K562 (cell line): Measurements from ENCODE around the gene HBEGF. TPM values are rescaled to one million over a fixed set of nuclear protein-coding genes. Genes with fewer than 3 reads are reported as not detected.

Experiments
- ARID1B ChIP-seq: fragments of 450-650 bp; IDR thresholded peaks from 2 replicates; pipeline ENCODE4 v1.6.1; 2016; ENCODE audit warnings: antibody characterized with exemption, mild to moderate bottlenecking, inconsistent platforms
- CEBPG ChIP-seq, 3 experiments: fragments of 200-800 bp in 1 of 3; sonication (Bioruptor generic) in 1 of 3; sonication (generic) in 1 of 3; formaldehyde crosslinking in 1 of 3; IDR thresholded peaks in 2 of 3; conservative IDR thresholded peaks in 1 of 3; 2 replicates each; pipeline versions ENCODE4 v1.6.1 to v1.8.0; 2016 to 2022; ENCODE audit warnings: missing compliant biosample characterization in 2 of 3, missing genetic modification characterization in 2 of 3, mild to moderate bottlenecking in 1 of 3, missing genetic modification reagents in 1 of 3
- EGR1 ChIP-seq: fragments of 450-650 bp; conservative IDR thresholded peaks from 2 replicates; pipeline ENCODE4 v1.6.1; 2017; ENCODE audit warnings: mild to moderate bottlenecking
- MCM2 ChIP-seq: fragments of 450-650 bp; IDR thresholded peaks from 2 replicates; pipeline ENCODE4 v1.6.1; 2017; ENCODE audit warnings: low read depth, mild to moderate bottlenecking
- PHF20 ChIP-seq: fragments of 450-650 bp; IDR thresholded peaks from 2 replicates; pipeline ENCODE4 v1.6.1; 2018; ENCODE audit not compliant: partially characterized antibody
- RBM15 ChIP-seq: fragments of 200-400 bp; formaldehyde crosslinking; IDR thresholded peaks from 2 replicates; pipeline ENCODE4 v1.6.1; 2018; ENCODE audit warnings: mild to moderate bottlenecking, low read length, moderate library complexity; ENCODE audit not compliant: insufficient read depth
- RNF2 ChIP-seq: sonication (generic); IDR thresholded peaks from 2 replicates; pipeline ENCODE4 v1.6.1; 2016
- THRAP3 ChIP-seq: fragments of 450-650 bp; IDR thresholded peaks from 2 replicates; pipeline ENCODE4 v1.6.1; 2016; ENCODE audit warnings: mild to moderate bottlenecking, inconsistent platforms, borderline replicate concordance
- ZNF408 ChIP-seq: fragments of 250-450 bp; sonication (Bioruptor Pico); IDR thresholded peaks from 2 replicates; pipeline ENCODE4 v1.4.0; 2020; ENCODE audit warnings: low read depth, mild to moderate bottlenecking, moderate library complexity
- ZNF431 ChIP-seq: sonication (generic); formaldehyde crosslinking; IDR thresholded peaks from 2 replicates; pipeline ENCODE4 v1.8.0; 2022; ENCODE audit warnings: mild to moderate bottlenecking, missing genetic modification reagents
- ZNF507 ChIP-seq: conservative IDR thresholded peaks from 2 replicates; pipeline ENCODE4 v1.6.1; 2017; ENCODE audit warnings: missing genetic modification characterization, missing compliant biosample characterization
- polyA plus RNA-seq, 8 experiments: library from polyadenylated mRNA; depleted of rRNA in 4 of 8; stranded (reverse) in 5 of 8; unstranded in 3 of 8; fragments of >200 nt; fragmentation: Nextera tagmentation in 2 of 8; fragmentation: Illumina TruSeq in 1 of 8; extraction: Ambion mirVana in 2 of 8; extraction: Trizol in 1 of 8; gene quantifications; 2 replicates each; pipeline versions ENCODE4 v1.2.1 to v1.2.3, GENCODE V29; 2011 to 2014; ENCODE audit warnings: inconsistent platforms in 1 of 8, missing spikeins in 1 of 8
- total RNA-seq, 7 experiments: library from RNA; depleted of rRNA in 6 of 7; stranded (reverse); fragments of >200 nt in 6 of 7; fragmentation: Illumina TruSeq in 2 of 7; extraction: Trizol in 2 of 7; gene quantifications; 2 replicates each; pipeline versions ENCODE4 v1.2.1 to v1.2.3, GENCODE V29; 2011 to 2021; ENCODE audit warnings: low replicate concordance in 1 of 7
- TF ChIP-seq, protein P1 (sequence below): IDR thresholded peaks from 2 replicates; pipeline ENCODE4 v1.6.1; 2011; ENCODE audit warnings: borderline replicate concordance, low read depth, mild to moderate bottlenecking, moderate library complexity, low read length; ENCODE audit not compliant: insufficient read depth, poor library complexity, severe bottlenecking
- TF ChIP-seq, protein P2 (sequence below): sonication (generic); formaldehyde crosslinking; IDR thresholded peaks from 2 replicates; pipeline ENCODE4 v1.8.1; 2023; ENCODE audit warnings: mild to moderate bottlenecking, missing genetic modification reagents
- TF ChIP-seq, protein P3 (sequence below): fragments of 250-450 bp; sonication (Bioruptor Pico); IDR thresholded peaks from 2 replicates; pipeline ENCODE4 v1.8.0; 2022; ENCODE audit warnings: inconsistent platforms, mild to moderate bottlenecking, moderate library complexity, borderline replicate concordance
- TF ChIP-seq, protein P4 (sequence below): IDR thresholded peaks from 3 replicates; pipeline ENCODE4 v1.6.1; 2011; ENCODE audit warnings: borderline replicate concordance, mild to moderate bottlenecking; ENCODE audit not compliant: insufficient read length, insufficient read depth
- TF ChIP-seq, protein P5 (sequence below): fragments of 250-450 bp; sonication (Bioruptor Pico); IDR thresholded peaks from 2 replicates; pipeline ENCODE4 v1.4.0; 2020; ENCODE audit warnings: mild to moderate bottlenecking, moderate library complexity

HBEGF gene
- total and polyA plus RNA-seq, 9 of the 15 experiments (the other 6 are each of a cell fraction or from before 2014, with no cell fraction given), result 0.11 to 1.1 (median 0.60) TPM

DNA sequence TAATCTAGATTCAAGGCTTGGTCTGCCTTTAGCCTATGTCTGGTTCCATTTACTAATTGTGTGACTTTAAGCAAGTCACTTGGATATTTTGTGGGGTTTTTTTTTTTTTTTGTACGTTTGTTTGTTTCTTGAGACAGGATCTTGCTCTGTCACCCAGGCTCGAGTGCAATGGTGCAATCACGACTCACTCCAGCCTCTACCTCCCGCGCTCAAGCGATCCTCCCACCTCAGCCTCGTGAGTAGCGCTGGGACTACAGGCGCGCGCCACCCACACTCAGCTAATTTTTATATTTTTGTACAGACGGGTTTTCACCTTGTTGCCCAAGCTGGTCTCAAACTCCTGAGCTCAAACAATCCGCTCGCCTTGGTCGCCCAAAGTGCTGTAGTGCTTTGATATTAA lies 42.4 kb downstream of the HBEGF start (continued):
- TF ChIP-seq PHF20, result no peak
- TF ChIP-seq CEBPG (CRISPR knock-in tag; IDR thresholded peaks at IDR 0.05), result 0 out of 2 replicates have a peak, but pooled peaks have one; percentile 53
- TF ChIP-seq CEBPG (tag; conservative IDR thresholded peaks at IDR 0.05 in 1 of 2, IDR thresholded peaks at IDR 0.05 in 1 of 2), result no peak
- TF ChIP-seq, protein P1, sequence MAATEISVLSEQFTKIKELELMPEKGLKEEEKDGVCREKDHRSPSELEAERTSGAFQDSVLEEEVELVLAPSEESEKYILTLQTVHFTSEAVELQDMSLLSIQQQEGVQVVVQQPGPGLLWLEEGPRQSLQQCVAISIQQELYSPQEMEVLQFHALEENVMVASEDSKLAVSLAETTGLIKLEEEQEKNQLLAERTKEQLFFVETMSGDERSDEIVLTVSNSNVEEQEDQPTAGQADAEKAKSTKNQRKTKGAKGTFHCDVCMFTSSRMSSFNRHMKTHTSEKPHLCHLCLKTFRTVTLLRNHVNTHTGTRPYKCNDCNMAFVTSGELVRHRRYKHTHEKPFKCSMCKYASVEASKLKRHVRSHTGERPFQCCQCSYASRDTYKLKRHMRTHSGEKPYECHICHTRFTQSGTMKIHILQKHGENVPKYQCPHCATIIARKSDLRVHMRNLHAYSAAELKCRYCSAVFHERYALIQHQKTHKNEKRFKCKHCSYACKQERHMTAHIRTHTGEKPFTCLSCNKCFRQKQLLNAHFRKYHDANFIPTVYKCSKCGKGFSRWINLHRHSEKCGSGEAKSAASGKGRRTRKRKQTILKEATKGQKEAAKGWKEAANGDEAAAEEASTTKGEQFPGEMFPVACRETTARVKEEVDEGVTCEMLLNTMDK, result no peak
- TF ChIP-seq, protein P2, sequence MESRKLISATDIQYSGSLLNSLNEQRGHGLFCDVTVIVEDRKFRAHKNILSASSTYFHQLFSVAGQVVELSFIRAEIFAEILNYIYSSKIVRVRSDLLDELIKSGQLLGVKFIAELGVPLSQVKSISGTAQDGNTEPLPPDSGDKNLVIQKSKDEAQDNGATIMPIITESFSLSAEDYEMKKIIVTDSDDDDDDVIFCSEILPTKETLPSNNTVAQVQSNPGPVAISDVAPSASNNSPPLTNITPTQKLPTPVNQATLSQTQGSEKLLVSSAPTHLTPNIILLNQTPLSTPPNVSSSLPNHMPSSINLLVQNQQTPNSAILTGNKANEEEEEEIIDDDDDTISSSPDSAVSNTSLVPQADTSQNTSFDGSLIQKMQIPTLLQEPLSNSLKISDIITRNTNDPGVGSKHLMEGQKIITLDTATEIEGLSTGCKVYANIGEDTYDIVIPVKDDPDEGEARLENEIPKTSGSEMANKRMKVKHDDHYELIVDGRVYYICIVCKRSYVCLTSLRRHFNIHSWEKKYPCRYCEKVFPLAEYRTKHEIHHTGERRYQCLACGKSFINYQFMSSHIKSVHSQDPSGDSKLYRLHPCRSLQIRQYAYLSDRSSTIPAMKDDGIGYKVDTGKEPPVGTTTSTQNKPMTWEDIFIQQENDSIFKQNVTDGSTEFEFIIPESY, result peak; percentile 98
- TF ChIP-seq ARID1B, result 0 out of 2 replicates have a peak, but pooled peaks have one; percentile 7
- peak; percentile 39; the same call in 1 of the 2 replicates for TF ChIP-seq THRAP3
- no peak for TF ChIP-seq RBM15
- no peak for TF ChIP-seq ZNF431
- TF ChIP-seq MCM2, result no peak
- no peak for TF ChIP-seq ZNF507 (tag)
- TF ChIP-seq, protein P3, sequence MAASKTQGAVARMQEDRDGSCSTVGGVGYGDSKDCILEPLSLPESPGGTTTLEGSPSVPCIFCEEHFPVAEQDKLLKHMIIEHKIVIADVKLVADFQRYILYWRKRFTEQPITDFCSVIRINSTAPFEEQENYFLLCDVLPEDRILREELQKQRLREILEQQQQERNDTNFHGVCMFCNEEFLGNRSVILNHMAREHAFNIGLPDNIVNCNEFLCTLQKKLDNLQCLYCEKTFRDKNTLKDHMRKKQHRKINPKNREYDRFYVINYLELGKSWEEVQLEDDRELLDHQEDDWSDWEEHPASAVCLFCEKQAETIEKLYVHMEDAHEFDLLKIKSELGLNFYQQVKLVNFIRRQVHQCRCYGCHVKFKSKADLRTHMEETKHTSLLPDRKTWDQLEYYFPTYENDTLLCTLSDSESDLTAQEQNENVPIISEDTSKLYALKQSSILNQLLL, result no peak
- peak; percentile 58 for TF ChIP-seq EGR1
- TF ChIP-seq, protein P4, sequence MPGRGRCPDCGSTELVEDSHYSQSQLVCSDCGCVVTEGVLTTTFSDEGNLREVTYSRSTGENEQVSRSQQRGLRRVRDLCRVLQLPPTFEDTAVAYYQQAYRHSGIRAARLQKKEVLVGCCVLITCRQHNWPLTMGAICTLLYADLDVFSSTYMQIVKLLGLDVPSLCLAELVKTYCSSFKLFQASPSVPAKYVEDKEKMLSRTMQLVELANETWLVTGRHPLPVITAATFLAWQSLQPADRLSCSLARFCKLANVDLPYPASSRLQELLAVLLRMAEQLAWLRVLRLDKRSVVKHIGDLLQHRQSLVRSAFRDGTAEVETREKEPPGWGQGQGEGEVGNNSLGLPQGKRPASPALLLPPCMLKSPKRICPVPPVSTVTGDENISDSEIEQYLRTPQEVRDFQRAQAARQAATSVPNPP, result no peak
- no peak for TF ChIP-seq ZNF408 (CRISPR knock-in tag)
- TF ChIP-seq, protein P5, sequence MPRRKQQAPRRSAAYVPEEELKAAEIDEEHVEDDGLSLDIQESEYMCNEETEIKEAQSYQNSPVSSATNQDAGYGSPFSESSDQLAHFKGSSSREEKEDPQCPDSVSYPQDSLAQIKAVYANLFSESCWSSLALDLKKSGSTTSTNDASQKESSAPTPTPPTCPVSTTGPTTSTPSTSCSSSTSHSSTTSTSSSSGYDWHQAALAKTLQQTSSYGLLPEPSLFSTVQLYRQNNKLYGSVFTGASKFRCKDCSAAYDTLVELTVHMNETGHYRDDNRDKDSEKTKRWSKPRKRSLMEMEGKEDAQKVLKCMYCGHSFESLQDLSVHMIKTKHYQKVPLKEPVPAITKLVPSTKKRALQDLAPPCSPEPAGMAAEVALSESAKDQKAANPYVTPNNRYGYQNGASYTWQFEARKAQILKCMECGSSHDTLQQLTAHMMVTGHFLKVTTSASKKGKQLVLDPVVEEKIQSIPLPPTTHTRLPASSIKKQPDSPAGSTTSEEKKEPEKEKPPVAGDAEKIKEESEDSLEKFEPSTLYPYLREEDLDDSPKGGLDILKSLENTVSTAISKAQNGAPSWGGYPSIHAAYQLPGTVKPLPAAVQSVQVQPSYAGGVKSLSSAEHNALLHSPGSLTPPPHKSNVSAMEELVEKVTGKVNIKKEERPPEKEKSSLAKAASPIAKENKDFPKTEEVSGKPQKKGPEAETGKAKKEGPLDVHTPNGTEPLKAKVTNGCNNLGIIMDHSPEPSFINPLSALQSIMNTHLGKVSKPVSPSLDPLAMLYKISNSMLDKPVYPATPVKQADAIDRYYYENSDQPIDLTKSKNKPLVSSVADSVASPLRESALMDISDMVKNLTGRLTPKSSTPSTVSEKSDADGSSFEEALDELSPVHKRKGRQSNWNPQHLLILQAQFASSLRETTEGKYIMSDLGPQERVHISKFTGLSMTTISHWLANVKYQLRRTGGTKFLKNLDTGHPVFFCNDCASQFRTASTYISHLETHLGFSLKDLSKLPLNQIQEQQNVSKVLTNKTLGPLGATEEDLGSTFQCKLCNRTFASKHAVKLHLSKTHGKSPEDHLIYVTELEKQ (CRISPR knock-in tag), result no peak
- TF ChIP-seq RNF2, result no peak
